ENCODE data around the gene PLXNA2.

DNA sequence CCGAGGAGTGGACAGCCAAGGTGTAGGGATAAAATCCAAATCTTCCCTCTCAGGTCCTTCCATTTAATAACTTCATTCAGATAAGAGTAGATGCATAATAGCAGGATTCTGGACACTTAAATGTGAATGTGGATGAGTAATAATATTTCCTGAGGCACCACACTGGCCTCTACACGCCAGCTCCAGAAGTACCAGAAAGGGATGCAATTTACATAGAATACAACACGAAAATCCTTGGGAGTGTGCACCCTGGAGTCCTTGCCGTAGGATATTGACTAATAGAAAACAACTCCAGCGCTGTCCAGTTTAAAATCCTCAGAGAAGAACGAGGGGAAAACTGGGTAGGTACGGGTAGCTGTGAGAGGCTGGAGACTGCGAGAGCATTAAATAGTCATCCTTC is 6.9 kb downstream of the PLXNA2 start:
- TF ChIP-seq, protein P1, sequence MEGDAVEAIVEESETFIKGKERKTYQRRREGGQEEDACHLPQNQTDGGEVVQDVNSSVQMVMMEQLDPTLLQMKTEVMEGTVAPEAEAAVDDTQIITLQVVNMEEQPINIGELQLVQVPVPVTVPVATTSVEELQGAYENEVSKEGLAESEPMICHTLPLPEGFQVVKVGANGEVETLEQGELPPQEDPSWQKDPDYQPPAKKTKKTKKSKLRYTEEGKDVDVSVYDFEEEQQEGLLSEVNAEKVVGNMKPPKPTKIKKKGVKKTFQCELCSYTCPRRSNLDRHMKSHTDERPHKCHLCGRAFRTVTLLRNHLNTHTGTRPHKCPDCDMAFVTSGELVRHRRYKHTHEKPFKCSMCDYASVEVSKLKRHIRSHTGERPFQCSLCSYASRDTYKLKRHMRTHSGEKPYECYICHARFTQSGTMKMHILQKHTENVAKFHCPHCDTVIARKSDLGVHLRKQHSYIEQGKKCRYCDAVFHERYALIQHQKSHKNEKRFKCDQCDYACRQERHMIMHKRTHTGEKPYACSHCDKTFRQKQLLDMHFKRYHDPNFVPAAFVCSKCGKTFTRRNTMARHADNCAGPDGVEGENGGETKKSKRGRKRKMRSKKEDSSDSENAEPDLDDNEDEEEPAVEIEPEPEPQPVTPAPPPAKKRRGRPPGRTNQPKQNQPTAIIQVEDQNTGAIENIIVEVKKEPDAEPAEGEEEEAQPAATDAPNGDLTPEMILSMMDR (IDR thresholded peaks at IDR 0.05), result no peak
- TF ChIP-seq EZH2 (IDR thresholded peaks at IDR 0.05), result no peak
